GM19395 (cell line): ENCODE measurements around the gene C20orf202.
"Not testable (repeated sequence)": the region's sequence is repeated elsewhere in the genome, so short reads cannot be mapped to it uniquely, and the experiment has no call there.

ENCODE experiments used
- ATAC-seq: cut with Tn5 transposase; IDR thresholded peaks from one replicate; pipeline ENCODE4 v1.9.1; 2021; ENCODE audit warnings: mild to moderate bottlenecking, moderate library complexity; ENCODE audit not compliant: unreplicated experiment

The C20orf202 gene

DNA sequence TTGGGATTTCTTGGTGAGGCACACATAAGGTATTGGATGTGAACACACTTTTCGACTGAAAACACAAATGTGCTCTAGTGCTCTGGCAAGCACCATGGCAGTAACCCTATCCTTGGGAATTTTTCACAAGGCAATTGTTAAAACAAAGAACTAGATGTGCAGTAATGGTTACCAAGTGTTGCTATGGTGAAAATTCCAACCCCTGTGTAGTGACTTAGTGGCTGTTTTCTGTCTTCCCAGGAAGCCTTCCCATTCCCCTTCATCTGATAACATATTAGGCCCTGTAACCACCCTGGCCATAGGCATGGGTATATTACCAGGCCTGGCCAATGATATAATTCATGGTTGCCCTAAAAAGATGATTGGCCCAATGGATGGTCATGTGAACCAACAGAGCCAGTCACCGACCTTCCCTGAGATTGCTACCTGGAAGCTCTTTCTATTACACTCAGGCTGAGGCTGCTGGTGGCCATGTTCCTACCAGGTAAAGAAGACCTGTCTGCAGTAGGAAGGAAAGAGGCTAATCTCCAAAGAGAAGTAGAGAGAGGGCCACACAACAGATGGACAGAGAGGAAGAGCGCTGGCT lies 4.1 kb downstream of the C20orf202 start:
- ATAC-seq, result no peak

DNA sequence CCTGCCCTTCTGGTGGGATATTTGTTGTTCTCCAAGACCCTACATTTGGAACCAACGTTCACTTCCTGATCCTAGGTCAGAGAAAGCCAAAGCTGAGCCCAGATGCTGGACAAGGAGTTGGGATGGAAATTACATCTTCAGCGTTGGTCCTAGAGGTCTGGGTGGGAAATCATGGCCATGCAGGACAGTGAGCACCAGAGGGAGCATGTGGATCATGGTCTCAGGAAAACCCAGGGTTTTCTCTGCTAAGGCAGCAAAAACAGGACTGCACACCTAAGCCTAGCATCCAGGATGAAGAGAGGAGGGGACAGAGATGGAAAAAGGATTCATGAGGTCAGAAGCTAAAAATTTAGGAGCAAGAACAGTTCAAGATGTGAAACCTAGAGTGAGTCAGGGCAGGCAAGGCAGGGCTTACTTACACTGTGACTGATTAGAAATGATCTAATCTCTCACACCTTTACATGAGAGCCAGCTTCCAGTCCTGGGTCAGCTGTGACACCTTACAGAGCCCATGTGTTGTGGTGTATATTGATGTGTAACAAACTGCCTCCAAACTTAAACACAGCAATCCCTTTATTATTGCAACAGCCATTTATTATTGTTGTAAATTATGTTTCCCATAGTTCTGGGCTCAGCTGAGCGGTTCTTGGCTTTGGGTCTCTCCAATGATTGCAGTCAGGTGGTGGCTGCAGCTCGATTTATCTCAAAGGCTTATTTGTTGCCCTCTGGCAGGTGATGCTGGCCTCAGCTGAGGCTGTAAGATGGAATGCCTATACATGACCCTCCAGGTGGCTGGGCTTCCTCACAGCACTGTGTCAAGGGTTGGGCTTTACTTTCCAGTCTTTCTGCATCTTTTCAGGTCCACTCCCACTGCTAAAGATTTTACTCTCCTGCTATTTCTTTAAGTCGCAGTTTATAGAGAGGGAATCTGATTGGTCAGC lies 6.5 kb downstream of the C20orf202 start:
- no peak for ATAC-seq

DNA sequence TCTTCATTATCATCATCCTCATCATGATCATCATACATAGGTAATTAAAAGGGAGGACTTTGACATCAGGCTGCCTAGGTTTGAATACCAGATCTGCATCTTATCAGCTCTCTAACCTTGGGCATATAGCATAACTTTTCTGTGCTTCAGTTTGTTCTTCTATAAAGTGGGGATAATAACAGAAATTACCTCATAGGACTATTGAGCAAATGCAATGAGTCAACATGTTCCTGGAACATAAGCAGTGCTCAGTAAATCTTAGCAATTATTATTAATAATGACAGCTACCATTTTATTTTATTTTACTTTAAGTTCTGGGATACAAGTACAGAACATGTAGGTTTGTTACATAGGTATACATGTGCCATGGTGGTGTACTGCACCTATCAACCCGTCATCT lies 7.2 kb downstream of the C20orf202 start:
- no peak for ATAC-seq

DNA sequence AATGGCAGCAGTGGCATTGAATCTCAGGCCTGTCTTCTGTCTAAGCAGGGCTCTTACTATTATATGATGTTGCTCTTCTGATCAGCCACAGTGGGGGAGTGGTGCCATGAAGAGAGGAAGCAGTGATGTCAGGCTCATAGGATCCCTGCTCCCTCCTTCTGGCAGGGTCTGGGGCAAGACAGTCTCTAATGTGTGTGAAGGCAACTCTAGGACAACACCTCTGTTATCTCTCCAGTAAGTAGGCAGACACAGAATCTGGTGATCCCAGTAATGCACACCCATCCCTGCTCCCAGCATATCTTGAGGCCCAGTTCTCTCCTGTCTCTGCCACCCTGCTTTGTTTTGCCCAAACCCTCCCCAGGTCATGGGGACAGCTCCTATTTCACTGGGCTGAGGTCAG lies 8.8 kb downstream of the C20orf202 start:
- ATAC-seq, result no peak

DNA sequence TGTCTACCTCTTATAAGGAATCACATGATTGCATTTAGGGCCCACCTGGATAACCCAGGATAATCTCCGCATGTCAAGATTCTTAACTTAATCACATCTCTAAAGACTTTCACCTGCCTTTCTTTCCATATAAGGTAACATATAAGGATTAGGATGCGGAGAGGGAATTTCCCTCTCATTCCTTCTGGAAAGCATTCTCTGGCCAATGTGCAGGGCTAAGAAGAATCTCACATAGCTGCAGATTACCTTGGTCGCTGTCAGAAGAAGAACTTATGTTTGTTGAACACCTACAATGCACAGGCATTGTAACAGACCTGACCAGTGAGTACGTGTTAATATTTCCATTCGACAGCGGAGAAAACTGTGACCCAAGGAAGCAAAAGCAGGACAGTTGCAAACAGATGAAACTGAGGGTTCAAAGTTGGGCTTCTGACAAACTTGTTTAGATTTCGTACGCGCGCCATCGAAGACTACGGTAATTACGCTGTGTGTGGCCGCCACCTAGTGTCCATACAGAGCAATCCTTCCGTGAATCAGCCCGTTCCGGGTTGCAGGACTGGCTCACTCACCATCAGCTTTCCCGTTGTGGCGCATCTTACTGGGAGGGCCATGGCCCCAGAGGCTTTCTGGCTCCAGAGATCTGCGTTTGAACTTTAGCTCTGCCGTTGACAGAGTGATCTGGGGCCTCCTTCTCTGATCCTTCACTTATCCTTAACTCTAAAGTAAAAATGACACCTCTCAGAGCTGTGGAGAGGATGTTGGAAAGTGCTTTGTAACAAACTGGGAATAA lies 9.5 kb downstream of the C20orf202 start:
- ATAC-seq, result peak; percentile 58

DNA sequence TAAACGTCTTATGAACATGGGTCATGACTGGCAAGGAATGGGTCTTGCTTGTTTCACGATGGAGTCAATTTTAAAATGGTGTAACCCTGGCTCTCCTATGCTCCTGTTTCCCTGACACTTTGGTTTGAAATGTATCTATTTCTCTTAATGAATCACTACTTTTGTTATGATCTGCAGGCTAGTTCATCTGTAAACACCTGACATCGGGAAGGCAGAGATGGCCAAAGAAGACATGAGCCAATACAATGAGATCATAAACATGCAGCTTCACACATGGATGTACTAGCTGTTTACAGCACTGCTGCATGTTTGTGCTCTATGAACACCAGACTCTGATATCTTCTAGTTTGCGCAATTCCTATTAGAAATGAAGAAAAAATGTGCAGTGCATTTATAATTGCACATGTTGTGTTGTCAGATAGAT lies 11.6 kb downstream of the C20orf202 start:
- no peak for ATAC-seq

DNA sequence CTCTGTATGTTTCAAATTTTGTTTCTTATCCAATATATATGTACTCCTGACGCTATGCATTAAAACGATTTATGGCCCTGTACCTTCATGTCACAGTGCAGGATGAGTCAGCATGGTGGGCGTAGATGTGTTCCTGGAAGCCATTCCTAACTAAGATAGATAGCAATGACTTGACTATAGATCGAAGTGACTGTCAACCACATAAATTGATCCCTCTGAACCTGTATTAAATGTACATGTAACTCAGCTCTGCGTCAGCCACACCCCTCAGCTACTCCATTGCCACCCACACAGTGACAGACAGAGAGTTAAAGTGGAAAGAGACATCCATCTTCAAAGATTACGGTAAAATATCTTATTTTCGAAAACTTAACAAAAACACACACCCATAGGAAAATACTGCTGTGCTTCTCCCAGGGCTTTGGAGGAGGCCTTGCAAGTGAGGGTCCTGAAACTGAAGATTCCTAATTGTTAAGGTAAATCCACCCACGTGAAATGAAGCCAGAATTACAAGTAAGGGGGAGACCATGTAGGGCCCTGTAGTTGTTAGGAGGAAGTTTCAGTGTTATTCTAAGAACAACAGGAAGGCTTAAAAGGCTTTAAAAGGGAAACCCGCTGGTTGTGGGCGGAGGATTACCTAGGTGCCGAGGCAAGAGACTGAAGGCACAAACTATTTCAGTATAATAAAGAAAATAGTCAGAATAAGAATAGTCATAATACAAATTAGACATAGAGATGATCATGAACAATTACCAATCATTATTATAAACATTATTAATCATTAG lies 12.3 kb downstream of the C20orf202 start:
- ATAC-seq, result no peak

DNA sequence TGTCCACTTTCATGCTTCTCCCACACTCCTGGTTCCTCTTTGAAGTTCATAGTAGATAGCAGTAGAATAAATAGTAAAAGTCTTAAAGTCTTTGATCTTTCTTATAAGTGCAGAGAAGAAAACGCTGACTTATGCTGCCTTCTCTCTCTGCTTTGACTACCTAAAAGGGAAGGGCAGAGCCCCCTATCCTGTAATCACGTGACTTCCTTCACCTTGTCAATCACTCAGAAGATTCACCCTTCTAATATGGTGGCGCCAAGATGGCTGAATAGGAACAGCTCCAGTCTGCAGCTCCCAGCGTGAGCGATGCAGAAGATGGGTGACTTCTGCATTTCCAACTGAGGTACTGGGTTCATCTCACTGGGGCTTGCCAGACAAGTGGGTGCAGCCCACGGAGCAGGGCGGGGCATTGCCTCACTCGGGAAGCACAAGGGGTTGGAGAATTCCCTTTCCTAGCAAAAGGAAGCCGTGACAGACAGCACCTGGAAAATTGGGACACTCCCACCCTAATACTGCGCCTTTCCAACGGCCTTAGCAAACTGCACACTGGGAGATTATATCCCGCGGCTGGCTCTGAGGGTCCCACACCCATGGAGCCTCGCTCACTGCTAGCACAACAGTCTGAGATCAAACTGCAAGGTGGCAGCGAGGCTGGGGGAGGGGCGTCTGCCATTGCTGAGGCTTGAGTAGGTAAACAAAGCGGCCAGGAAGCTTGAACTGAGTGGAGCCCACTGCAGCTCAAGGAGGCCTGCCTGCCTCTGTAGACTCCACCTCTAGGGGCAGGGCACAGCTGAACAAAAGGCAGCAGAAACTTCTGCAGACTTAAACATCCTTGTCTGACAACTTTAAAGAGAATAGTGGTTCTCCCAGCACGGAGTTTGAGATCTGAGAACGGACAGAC lies 13.5 kb downstream of the C20orf202 start:
- ATAC-seq, result not testable (repeated sequence)

DNA sequence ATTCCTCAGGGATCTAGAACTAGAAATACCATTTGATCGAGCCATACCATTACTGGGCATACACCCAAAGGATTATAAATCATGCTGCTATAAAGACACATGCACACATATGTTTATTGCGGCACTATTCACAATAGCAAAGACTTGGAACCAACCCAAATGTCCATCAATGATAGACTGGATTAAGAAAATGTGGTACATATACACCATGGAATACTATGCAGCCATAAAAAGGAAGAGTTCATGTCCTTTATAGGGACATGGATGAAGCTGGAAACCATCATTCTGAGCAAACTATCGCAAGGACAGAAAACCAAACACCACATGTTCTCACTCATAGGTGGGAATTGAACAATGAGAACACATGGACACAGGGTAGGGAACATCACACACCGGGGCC lies 19.5 kb downstream of the C20orf202 start:
- ATAC-seq, result not testable (repeated sequence)

DNA sequence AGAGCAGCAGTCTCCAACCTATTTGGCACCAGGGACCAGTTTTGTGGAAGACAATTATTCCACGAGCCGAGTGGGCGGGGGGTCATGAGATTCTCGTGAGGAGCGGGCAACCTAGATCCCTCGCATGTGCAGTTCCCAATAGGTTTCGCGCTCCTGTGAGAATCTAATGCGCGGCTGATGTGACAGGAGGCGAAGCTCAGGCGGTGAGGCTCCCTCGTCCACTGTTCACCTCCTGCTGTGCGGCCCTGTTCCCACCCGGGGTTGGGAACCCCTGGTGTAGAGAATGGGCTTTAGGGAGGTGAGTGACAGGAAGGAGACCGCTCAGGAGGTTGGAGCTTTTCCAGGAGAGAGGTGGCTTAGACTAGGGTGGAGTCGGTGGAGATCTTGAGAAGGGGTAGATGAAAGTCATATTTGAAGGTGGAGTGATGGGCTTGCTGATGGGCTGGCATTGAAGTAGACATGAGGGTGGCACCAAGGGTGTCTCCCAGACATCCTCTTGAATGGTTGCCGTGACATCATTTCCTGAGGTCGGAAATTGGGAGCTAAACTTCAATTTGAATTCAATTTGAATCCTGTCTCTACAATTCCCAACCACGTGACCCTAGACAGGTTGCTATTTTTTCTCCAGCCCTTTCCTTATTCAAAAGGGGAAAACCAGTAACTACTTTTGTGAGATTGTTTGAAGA lies 21.1 kb downstream of the C20orf202 start:
- no peak for ATAC-seq

DNA sequence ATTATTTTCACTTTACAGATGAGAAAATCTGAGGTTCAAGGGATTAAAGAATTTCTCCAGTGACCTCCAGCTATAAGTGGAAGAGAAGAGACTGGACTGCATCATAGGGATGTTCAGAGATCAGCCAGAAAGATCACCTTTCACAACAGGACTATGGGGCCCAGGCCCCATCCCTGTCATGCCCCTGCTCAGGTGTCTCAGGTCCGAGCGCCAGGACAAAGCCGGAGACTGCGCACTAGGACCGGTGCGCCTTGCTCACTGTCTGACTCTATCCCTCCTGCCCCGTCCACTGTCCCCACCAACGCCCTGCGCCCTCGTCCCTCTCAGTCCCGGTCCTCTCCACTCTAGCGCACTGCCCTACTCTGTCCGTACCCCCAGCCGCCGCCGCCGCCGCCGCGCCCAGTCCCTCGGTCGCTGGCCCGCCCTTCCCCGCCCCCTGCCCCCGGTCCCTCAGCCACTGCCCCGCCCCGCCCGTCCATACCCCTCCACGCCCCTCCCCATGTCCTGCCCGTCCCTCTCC lies 22.1 kb downstream of the C20orf202 start:
- ATAC-seq, result no peak

DNA sequence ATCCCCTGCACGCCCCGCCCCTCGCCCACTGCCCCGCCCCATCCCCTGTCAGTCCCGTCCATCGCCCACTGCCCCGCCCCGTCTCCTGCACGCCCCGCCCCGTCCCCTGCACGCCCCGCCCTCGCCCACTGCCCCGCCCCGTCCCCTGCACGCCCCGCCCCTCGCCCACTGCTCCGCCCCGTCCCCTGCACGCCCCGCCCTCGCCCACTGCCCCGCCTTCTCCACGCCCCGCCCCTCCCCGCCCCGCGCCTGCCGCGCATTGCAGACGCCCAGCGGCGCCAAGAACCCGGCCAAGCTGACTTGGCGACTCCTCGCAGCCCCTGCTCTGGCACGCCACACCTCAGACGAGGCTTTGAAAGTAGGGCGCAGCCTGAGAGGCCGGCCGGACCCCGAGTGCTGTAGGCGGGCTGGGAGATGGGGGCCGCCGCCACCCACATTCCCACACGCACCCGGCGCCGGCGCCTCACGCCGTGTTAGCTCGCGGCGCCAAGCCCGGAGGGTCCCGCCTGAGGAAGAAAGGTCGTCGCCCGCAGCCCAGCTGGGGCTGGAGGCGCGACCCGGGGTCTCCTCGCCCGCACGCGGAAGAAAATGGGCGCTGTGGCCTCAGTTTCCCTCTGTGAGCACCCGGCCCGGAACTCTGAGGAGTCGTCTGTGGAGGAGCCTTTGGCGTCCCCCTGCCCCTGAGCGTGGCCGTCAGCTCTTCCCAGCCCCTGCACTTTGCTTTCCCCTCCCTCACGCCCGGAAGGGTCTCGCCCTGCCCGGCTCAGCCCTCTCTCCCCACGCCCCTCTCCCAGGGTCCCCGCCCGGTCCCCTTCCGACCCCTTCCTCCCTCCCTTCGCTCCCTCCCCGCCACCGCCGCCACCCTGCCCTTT lies 22.8 kb downstream of the C20orf202 start, which contains the start of gene RAD21L1:
TSS of gene RAD21L1 (plus strand) at position 262 of the 872 bp plus-strand sequence. CDS start 2,410 bp downstream, outside the sequence.
- no peak for ATAC-seq

DNA sequence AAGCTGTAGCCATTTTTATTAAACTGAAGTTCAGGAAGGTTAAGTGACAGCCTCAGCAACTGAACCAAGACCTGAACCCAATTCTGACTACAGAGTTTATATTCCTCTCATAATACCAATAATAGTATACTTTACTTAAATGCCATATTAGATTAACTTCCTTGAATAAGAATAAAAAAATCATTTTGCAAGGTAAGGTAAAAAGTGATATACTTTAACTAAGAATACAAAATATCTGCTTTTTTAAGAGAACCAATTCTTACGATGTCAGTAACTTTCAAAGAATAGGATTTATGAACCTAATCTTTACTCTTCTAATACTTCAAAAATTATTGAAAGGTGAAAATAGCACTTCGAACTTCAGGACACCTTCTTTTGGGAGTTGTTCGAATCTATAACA lies 26.3 kb downstream of the C20orf202 start:
- ATAC-seq, result no peak

DNA sequence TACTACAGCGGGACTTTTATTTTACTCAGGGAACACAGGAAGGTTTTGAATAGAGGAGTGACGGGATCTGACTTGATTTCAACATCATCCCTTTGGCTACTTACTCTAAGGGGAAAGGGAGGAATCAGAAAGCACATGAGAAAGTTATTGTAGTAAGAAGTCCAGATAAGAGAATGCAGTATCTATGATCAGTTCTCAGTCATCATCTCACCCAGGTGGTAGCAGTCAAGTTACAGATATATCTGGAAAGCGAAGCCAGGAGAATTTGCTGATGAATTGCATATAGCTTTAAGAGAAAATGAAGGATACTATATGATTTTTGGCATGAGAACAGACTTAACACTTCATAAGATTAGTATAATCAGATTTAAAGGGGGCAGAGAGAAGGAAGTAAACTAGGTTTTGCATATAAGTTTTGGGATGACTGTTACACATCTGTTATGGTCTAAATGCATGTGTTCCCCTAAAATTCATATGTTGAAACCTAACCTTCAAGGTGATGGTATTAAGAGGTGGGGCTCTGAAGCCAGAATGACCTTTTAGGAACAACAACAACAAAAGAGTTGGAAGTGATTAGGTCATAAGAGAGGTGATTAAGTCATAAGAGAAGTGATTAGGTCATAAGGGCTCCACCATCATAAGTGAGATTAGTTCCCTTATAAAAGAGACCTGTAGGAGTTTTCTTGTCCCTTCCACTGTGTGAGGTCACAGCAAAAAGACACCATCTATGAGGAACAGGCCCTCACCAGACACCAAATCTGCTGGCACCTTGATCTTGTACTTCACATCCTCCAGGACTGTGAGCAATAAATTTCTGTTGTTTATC lies 29.2 kb downstream of the C20orf202 start:
- ATAC-seq, result peak; percentile 66

DNA sequence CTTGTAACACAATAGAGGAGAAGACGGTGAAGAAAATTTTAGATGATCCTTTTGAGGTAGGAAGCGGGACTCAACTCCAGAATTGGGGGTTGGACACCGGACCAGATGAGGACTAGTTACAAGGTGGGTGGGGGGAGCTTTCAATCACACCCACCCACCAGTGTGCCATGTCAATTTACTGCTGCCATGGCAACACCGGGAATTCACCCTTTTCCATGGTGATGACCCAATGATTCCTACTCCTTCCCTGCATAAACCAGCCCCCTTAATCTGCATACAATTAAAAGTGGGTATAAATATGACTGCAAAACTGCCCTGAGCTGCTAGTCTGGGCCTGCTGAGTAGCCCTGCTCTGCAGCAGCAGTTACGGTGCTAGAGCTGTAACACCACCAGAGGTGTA lies 37.3 kb downstream of the C20orf202 start:
- no peak for ATAC-seq

DNA sequence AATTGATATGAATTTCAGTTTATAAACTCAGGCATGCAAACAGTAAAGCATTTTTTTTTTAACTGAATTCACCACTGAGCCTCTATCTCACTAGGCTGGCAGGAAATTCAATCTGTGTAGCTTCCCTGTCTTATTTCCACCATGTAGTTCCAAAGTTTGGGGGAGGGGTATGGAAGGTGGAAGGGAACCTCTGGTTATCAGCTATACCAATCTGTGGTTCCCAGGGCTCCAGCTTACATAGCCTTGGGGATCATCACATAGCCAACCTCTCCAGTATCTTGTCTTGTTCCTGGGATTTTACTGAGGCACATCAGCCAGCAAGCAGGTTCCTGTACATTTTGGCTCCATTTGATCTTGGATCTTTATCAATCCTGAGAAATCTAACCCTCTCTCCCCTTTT lies 38.2 kb downstream of the C20orf202 start:
- no peak for ATAC-seq

DNA sequence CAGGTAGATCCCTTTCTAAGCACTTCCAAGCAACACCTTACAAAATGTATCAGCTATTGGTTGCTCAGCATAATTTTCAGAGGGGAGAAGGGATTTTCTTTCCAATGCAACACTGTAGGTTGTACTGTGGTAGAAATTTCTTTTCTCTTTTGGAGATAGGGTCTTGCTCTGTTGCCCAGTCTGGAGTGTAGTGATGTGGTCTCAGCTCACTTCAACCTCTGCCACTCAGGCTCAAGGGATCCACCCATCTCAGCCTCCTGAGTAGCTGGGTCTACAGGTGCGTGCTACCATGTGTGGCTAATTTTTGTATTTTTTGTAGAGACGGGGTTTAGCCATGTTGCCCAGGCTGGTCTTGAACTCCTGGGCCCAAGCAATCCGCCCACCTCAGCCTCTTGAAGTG lies 38.8 kb downstream of the C20orf202 start:
- no peak for ATAC-seq
